ENCODE results near the gene CENPF. TPM values are rescaled to one million over a fixed set of nuclear protein-coding genes. Genes with fewer than 3 reads are reported as not detected.
"Not testable (repeated sequence)": the region's sequence is repeated elsewhere in the genome, so short reads cannot be mapped to it uniquely, and the experiment has no call there.

The CENPF gene
- polyA plus RNA-seq, 10 donors = 19.3 to 62.8 (median 37.4) TPM

GRCh38 chr1:214660190-214660589, 57.2 kb downstream of the CENPF start:
- DNase-seq = no peak

- peak; percentile 73 to 84 (median 79) for DNase-seq
Measured at GRCh38 chr1:214660900-214661299, 57.9 kb downstream of the CENPF start.

- peak in 2 of 3 donors; percentile 47 to 68 for DNase-seq
Measured at GRCh38 chr1:214662223-214662785, 59.3 kb downstream of the CENPF start.

- DNase-seq = no peak
Measured at GRCh38 chr1:214664651-214665433, 61.8 kb downstream of the CENPF start.

DNA sequence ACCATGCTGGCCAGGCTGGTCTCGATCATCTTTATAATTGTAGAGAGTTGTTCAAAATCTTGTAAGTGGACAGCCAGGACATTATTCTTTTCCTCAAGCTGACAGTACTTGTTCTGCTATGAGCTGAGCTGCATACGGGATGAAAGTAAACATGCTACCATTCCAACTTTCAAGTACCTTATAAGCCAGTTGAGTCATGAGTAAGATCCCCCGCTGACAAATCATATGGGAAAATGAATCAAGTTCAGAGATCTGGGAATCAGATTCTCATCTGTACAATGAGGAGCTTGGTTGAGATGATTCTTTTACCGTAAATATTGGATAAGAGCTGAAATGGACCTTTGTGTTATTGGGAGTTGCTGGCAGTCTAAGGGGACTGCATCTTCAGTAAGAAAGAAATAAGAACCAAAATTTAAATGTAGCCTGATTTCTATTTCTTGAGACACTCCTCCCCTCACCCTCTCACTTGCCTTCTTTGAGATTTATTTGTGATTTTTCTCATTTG, 62.7 kb downstream of the CENPF start:
- no peak for DNase-seq

DNA sequence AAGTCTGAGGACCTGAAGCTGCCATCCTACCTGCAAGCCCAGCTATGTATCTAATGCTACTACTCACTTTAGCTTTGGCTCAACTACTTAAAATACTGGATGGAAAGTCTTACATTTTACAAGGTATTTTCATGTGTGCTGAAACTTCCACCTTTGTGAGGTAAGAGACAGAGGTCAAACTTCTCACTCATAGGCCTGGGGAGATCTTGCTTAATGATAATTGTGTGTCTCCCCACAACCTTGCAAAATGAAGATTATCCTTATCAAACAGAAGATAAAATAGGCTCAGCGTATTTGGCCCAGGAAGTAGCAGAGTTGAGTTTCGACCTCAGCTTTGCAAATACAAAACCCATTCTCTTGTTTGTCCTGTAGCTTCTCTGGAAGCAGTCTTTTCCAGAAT, 63.7 kb downstream of the CENPF start:
- no peak for DNase-seq

GRCh38 chr1:214670098-214670497, 67.1 kb downstream of the CENPF start:
- DNase-seq = peak; percentile 20 to 58 (median 31)

DNA sequence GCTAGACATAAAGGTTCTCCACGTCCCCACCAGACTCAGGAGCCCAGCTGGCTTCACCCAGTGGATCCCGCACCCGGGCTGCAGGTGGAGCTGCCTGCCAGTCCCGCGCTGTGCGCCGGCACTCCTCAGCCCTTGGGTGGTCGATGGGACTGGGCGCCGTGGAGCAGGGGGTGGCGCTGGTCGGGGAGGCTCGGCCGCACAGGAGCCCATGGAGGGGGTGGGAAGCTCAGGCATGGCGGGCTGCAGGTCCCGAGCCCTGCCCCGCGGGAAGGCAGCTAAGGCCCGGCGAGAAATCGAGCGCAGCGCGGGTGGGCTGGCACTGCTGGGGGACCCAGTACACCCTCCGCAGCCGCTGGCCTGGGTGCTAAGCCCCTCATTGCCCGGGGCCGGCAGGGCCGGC, 70.0 kb downstream of the CENPF start:
- not testable (repeated sequence) for DNase-seq

DNA sequence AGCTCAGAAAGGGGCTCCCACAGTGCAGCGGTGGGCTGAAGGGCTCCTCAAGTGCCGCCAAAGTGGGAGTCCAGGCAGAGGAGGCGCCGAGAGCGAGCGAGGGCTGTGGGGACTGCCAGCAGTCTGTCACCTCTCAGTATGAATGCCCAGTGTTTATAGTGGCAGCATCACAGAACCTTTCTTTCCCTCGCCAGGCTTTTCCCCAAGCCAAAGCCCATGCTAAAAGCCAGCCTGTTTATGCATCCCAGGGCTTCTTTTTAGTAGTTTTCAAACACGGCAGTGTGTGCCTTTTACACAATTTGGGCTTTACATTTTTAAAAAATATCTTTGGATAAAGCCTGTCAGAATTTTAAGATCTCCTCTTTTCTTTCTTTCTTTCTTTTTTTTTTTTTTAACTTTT, 70.6 kb downstream of the CENPF start:
- no peak for DNase-seq

DNA sequence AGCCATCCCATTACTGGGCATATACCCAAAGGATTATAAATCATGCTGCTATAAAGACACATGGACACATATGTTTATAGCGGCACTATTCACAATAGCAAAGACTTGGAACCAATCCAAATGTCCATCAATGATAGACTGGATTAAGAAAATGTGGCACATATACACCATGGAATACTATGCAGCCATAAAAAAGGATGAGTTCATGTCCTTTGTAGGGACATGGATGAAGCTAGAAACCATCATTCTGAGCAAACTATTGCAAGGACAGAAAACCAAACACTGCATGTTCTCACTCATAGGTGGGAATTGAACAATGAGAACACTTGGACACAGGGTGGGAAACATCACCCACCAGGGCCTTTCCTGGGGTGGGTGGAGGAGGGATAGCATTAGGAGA, 72.5 kb downstream of the CENPF start:
- DNase-seq = not testable (repeated sequence)

- no peak for DNase-seq
Measured at GRCh38 chr1:214676747-214677146, 73.8 kb downstream of the CENPF start.

DNA sequence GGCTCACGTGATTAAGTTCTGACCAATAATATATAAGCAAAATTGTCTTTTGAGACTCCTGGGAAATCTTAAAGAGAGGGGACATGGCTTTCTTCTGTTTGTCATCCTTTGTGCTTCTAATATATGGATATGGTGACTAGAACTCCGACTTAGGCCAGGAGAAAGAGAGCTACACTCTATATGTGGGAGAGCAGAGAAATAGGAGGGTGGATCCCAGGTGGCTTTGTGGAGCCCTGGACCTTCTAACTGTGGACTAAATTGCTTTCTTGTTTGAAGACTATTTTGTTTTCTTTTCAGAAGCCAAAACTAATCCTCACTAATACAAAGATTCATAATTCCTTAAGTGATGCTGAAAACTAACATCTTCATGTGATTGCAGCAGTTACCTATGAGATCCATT, 75.0 kb downstream of the CENPF start:
- DNase-seq = no peak

DNA sequence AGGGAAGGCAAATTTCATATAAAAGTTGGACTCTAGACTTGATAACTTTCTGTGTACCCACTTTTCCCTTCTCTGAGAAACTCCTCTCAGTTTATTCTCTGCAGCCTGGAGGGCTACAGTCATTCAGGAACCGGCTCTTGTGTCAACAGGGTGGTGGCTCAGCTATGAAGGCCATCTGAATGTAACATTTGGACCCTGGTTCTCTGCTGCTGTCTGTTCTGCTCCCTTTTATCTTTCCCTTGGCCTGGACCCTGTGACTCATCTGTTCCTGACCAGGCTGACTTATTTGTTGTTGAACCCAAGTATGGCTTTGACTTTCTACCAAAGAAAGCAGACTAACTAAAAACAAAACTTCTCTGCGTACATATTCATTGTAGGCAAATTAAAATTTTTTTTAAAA, 75.4 kb downstream of the CENPF start:
- DNase-seq = no peak

DNA sequence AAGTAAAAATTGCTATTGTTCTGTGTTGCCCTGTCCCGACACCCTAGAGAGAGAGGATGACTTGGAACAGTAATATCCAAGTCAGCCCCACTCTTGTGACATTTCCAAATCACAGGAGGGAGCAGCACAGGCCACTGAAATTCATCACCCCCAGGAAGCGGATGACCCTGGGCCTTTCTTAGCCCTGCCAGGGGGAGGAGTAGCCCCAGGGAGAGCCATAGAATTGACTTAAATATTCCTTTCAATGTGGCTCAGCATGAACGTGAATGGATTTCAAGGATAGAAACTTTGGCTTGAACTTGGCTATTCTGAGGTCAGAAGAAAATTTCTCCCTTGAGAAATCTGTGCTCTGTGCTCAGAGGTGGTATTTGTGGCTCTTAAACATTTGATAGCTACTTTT, 80.6 kb downstream of the CENPF start:
- no peak for DNase-seq

- peak in 1 of 3 donors; percentile 7 for DNase-seq
Measured at GRCh38 chr1:214685906-214686305, 82.9 kb downstream of the CENPF start.

DNA sequence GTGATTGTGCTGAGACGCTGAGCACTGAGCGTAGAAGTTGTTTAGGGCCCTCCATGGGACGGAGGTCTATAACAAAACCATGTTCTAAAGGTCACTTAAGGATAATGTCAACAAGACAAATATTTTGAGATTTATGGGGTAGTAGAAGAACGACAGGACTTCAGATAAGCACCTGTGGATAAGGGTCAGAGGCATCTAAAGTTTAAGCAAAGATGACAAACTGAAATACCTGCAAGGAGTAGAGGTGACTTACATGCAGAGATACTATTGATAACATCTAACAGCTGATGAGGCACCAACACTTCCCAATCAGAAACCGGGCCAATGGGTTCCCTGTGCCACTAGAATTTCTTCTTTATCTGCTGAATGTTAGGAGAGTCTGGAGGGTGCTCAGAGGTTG, 83.5 kb downstream of the CENPF start:
- no peak for DNase-seq

DNA sequence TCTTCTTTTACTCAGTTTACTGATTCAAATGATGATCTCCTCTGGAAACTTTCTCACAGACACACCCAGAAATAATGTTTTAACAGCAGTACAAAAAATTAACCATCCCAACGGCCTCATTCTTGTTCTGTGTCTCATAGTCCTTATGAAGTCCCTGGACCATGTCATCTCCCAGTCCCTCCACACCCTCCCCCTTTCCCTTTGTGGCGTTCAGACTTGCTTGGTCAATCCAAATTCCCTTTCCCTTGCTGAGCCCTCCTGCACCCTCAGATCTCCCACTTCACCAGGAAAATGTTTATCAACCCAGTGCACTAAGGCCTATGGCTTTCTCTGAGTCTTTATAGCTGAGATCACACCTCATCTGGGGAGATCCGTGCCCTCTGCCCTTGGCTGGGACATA, 85.9 kb downstream of the CENPF start:
- no peak for DNase-seq

GRCh38 chr1:214694769-214695168, 91.8 kb downstream of the CENPF start:
- no peak for DNase-seq

GRCh38 chr1:214698559-214698958, 95.6 kb downstream of the CENPF start:
- no peak for DNase-seq

- no peak for DNase-seq
Measured at GRCh38 chr1:214700437-214700836, 97.4 kb downstream of the CENPF start.

- peak in 1 of 3 donors; percentile 14 for DNase-seq
Measured at GRCh38 chr1:214702556-214702955, 99.6 kb downstream of the CENPF start.

DNA sequence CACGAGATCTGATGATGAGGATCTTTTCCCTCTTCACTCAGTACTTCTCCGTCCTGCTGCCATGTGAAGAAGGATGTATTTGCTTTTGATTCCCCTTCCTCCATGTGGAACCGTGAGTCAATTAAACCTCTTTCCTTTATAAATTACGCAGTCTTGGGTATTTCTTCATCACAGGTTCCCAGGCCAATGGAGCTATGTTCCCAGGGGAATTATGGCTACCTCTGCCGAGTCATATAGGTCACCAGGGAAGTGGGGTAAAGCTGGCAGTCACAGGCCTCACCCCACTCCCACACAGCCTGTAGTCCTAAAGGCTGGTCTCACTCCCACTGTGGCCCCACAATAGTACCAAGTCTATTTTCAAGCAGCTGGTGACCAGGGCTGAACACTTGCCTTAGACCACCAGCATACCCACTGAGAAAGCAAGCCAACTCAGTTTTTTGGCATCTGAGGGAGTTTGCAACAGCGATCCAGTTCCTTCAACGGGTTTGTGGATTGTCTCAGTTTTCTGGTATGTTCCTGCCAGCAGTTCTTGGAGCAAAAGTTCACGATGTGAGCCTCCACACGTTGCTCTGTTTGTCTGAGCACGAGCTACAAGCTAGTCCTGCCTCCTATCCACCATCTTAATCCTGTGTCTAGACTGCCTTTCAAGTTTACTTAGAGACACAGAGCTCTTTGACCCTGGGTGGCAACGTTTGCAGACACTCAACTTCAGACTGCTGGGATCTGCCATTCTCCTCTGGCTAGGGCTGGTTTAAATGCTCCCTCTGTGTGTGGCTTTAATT, 104.5 kb downstream of the CENPF start:
- peak in 1 of 3 donors; percentile 11 for DNase-seq
